ENCODE measurements around the gene OR10H5.
"Not testable (repeated sequence)": the region's sequence is repeated elsewhere in the genome, so short reads cannot be mapped to it uniquely, and the experiment has no call there.

The OR10H5 gene, protein sequence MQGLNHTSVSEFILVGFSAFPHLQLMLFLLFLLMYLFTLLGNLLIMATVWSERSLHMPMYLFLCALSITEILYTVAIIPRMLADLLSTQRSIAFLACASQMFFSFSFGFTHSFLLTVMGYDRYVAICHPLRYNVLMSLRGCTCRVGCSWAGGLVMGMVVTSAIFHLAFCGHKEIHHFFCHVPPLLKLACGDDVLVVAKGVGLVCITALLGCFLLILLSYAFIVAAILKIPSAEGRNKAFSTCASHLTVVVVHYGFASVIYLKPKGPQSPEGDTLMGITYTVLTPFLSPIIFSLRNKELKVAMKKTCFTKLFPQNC

GRCh38 chr19:15787611-15788155 is at the start of gene OR10H5:
OR10H5 (plus strand) TSS chr19:15787661; CDS start chr19:15794049, 6,388 bp downstream.
- DNase-seq (ENCODE audit: low read depth): no peak

DNA sequence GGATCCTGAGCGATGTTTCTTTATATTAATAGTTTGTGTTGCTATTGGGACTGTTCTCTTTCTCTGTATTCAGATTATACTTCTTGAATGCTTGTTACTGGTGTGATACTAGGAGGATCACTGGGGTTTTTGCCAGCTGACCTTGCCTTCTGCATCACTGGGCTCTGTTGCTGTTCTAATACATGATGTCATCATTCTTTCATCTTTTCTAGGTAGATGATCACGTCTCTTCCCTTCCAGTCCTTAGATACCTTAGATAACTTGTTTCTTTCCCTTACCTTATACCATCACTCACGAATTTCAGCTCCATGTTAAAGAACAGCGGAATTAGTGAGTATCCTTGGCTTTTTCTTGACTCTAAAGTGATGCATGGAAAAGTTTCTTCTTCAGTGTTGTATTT is 49.7 kb upstream of the OR10H5 start, which contains the start of gene OR10H3:
OR10H3 (plus strand) TSS at position 264 of the 400 bp plus-strand sequence. CDS start 3,408 bp downstream, outside the sequence.
- DNase-seq (ENCODE audit: low read depth): no peak

DNA sequence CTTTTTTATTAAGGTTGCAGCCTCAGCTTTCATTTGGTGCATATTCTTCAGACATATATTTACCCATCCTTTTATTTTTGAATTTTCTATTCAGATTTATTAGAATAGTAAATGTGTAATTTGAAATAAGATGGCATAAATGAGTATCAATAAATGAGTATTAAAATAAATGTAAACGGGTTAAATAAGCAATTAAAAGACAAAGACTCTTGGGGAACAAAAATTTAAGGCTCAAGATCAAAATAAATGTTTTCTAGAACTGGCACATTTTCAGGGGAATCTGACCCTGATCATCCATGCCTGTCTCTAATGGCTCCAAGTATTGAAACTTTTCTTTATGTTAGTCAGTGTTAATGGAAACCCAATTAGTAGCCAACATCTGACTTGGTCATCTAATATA is 46.7 kb upstream of the OR10H5 start:
- no peak for DNase-seq (ENCODE audit: low read depth)

DNA sequence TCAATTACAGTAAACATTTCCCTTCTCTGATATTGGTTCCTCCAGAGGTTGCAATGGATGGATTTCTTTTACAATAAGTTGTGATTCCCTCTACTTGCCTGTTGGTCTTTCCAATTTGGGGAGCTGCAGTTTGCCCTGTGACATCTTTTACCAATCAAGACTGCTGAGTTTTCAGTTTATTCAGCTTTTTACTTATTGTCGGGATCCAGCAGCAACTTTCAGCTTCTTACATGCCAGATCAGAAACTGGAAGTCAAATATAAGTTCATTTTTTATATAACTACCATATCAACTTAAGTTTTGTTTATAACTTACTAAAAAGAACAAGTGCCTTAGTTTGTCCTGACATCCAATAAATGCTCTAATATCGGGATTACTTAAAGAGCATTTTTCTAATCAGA is 39.2 kb upstream of the OR10H5 start:
- DNase-seq (ENCODE audit: low read depth): no peak

DNA sequence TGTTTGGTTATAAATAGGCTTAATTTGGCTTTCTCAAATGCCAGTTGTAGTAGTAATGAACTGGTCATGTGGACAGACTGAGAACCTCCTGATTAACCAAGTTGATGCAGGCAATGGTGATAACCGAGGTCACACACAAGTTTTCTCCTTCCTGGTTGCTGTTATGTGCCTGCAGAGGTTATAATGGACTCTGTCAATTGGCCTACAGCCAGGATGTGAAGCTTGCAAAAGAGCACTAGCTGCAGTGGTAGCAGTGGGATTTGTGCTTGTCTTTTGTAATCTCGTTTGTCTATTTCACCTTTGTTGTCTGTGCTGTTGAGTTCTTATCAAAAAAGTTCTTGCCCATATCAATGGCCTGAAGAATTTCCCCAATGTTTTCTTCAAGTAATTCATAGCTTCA is 29.1 kb upstream of the OR10H5 start:
- DNase-seq (ENCODE audit: low read depth): no peak

- no peak for DNase-seq (ENCODE audit: low read depth)
Observed at GRCh38 chr19:15759962-15760565, 27.4 kb upstream of the OR10H5 start.

DNA sequence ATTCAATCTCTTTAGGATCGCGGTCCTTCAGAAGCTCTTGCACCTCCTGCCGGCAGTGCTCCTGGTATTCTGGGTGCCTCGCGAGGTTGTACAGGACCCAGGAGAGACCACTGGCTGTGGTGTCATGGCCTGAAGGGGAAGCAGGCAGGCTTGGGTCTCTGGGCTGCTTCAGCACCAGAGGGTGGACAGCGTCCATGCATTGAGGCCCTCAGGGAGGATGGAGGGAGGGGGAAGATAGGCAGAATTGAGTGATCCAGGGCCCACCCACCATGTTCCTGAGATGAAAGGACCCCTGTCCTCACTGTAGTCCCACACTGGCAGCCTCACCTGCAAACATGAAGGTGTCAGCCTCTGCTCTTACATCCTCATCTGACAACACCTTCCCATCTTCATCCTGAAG is 17.9 kb upstream of the OR10H5 start:
- no peak for DNase-seq (ENCODE audit: low read depth)

DNA sequence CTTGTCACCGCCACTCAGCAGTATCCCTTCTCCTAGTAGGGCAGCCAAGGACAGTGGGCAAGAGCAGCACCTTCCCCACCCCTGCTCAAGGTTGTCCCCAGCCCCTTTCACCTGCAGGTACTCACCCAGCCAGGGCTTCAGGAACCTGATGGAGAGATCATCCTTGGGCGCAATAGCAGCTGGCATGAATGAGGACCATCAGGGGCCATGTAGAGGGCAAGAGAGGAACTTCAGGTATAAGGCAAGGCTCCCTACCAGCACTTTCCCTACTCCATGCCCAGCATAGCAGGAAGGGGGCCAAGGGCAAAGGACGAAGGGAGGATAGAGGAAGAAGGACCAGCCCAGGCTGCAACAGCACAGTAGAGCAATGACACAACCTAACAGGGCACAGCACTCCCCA is 13.3 kb upstream of the OR10H5 start:
- DNase-seq (ENCODE audit: low read depth): not testable (repeated sequence)

GRCh38 chr19:15775249-15775648 is 12.2 kb upstream of the OR10H5 start:
- no peak for DNase-seq (ENCODE audit: low read depth)

- DNase-seq (ENCODE audit: low read depth): no peak
Observed at GRCh38 chr19:15776264-15776663, 11.2 kb upstream of the OR10H5 start.

DNA sequence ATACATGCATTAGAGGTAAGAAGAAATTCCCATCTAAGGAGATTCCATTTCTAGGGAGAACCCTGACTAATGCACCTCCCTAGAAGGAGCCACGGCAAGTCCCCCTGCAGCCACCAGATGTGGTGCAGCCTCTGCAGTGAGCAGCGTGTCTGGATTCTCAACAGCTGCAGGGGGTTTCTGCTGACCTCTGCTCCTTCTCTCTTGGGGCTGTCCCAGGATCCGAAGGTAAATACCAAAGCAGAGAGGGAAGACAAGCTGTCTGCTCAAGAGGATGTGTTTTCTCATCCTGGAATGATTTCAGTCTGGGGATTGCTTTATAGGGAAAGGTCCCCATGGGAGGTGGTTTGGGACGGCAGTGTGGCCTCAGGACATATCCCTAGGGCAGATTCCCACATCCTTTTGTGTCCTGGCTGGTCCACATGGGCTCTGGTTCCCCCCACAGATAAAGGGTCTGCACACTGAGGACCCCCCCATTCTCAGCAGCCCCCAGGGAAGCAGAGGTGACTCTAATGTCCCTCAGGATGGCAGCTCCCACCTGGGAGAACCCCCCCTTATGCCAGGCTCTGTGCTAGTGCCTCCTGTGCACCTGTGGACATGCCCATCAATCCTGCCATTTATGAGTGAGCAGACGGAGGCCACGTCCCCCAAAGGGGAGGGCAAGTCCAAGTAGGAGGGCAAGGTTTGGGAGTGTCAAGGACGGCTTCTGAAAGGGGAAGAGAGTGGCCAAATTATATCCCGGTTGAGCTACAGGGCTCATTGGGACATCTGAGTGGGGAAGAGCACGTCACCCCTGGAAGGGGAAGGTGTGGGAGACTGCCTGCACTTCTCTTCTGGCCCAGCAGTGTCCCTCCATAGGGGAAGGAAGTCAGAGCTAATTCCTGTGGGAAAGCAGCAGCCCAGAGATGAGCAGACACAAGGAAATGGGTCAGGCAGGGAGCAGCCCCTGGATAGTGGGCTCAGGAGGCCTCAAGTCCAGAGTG is 10.2 kb upstream of the OR10H5 start:
- DNase-seq (ENCODE audit: low read depth): no peak

DNA sequence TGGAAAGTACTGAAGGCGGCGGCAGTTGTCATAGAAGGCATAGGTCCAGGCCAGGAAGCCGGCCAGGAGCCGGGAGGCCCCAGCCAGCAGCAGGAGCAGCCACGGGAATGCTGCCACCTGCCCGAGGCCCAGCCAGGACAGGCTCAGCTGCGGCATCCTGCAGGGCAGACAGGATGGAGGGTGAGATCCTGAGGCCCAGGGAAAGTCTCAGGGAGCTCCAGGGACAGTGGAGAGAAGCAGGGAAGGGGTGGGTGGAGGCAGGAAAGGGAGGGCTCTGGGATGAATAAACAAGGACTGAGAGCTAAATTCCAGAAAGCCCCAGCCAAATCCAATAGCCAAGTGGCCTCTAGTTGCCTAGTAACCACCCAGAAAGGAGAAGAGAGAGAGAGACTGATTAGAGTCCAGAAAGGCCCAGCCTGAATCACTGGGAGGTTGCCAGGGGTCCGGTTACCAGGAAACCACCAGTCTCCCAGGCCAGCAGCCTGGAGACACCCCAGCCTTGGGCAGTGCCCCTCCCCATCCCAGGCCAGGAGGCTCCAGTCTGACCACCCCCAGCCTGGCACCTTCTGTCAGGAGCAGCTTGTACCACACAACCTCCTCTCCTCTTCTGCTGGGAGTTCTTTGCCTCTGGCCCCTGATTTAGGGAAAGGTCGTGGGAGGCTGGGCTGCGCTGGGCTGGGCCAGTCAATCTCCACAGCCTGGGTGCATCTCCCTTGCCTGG is 7.5 kb upstream of the OR10H5 start:
- no peak for DNase-seq (ENCODE audit: low read depth)

DNA sequence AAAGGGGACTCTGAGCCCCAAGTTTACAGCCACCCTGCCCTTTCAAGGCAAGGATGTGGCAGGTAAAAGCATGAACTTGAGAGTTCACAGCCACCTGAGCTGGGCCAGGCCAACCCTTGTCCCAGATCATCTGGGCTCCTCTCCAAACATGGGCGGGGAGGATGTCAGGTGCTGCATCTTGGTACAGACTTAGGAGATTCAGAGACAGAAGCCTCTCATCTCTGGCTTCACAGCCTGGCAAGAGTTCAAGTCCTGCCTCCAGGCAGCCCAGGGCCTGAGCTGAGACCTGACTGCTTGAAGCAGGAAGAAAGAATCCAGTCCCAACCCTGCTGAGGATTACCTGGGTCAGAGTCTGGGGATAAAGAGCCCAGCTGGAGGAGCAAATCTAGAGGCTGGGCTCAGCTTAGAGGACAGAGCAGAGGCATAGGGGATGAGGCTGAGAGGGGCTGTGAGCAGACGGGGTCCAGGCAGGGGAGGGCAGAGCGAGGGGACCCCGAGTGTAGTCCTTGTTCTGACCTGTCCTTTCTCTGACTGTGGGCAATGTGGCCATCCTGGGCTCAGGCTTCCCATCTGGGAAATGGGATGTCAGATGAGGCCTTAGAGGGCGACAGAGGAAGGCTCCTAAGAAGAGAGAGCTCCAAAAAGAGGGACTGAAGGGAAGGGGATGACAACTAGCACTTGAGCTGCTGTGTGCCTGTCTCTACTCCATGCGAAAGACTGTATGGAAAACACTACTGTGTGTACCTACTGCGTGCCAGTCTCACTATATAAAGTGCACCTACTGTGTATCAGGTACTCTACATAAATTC is 6.6 kb upstream of the OR10H5 start:
- no peak for DNase-seq (ENCODE audit: low read depth)

DNA sequence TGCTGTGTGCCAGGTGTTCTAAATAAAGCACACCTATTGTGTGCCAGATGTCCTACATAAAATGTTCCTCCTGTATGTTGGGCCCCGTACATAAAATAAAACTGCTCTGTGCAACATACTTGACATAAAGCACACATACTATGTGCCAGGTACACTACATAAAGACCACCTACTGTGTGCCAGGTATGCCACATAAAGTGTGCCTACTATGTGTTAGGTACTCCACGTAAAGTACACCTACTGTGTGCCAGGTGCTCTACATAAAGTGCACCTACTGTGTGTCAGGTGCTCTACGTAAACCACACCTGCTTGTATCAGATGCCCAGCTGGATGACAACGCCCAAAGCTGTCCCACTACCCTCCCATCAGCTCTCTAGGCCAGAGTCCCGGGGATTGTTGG is 5.8 kb upstream of the OR10H5 start:
- no peak for DNase-seq (ENCODE audit: low read depth)

- no peak for DNase-seq (ENCODE audit: low read depth)
Observed at GRCh38 chr19:15782211-15782610, 5.2 kb upstream of the OR10H5 start.

GRCh38 chr19:15782896-15783295 is 4.6 kb upstream of the OR10H5 start:
- not testable (repeated sequence) for DNase-seq (ENCODE audit: low read depth)

DNA sequence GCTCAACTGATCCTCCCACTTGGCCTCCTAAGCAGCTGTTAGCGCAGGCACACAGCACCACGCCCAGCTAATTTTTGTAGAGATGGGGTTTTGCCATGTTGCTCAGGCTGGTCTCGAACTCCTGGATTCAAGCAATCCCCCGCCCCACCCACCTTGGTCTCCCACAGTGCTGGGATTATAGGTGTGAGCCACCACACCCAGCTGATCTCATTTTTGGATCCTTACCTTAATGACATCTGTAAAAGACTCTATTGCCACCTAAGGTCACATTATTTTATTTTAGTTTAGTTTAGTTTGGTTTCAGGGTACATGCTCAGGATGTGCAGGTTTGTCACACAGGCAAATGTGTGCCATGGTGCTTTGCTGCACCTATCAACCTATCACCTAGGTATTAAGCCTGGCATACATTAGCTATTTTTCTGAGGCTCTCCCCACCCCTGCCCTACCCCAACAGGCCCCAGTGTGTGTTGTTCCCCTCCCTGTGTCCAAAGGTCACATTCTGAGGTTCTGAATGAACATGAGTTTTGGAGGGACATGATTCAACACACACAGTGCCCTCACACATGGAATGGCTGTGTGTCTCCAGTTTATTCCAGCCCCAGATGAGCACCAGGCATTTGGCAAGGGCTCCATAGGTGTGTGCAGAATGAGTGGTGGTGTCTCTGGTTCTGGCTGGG is 1.3 kb downstream of the OR10H5 start:
- DNase-seq (ENCODE audit: low read depth): no peak

DNA sequence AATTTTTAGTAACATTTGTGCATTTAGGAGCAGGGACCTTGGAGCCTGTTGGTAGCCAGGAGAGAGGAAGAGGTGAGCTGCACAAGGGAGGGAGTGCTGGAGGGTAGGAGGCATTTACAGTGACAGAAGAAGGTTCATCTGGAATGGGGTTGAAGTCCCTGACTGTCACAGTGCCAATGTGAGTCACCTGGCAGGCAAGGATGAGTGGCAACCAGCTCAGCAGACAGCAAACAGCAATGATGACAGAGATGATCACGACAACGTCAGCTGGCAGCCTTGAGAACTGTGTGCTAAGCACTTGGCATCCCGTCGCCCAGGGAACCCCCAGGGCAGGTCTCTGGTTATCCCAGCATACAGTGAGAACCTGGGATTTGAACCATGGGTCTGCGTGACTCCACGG is 2.6 kb downstream of the OR10H5 start:
- DNase-seq (ENCODE audit: low read depth): no peak

DNA sequence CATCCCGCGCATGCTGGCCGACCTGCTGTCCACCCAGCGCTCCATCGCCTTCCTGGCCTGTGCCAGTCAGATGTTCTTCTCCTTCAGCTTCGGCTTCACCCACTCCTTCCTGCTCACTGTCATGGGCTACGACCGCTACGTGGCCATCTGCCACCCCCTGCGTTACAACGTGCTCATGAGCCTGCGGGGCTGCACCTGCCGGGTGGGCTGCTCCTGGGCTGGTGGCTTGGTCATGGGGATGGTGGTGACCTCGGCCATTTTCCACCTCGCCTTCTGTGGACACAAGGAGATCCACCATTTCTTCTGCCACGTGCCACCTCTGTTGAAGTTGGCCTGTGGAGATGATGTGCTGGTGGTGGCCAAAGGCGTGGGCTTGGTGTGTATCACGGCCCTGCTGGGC is 6.8 kb downstream of the OR10H5 start:
- DNase-seq (ENCODE audit: low read depth): not testable (repeated sequence)

DNA sequence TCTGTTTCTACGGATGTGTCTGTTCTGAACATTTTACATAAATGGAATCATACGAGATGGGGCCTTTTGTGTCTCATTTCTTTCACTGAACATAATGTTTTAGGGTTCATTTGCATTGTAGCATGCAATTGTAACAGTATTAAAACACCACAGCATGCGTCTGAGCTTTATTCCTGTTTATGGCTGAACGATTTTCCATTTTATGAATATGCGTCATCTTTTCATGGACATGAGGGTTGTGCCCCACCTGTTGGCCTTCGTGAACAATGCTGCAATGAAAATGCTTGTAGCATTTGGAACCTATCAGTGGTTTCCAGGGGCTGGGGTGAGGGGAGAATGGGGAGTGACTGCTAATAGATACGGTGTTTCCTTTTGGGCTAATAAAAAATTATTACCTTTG is 22.9 kb downstream of the OR10H5 start:
- DNase-seq (ENCODE audit: low read depth): no peak
